T1000 (cell line): Measurements from ENCODE around the gene PCDHGB7.
"Not testable (repeated sequence)": the region's sequence is repeated elsewhere in the genome, so short reads cannot be mapped to it uniquely, and the experiment has no call there.

Experiments
- DNase-seq: peaks from one replicate; lab custom pipeline; 2025; ENCODE audit warnings: mixed read lengths; lab: John Stamatoyannopoulos, UW

PCDHGB7 gene

GRCh38 chr5:141417494-141418172 is at the start of gene PCDHGB7:
Gene PCDHGB7, plus strand, starts transcription at chr5:141417677. Its CDS starts 183 bp downstream, at chr5:141417860.
- not testable (repeated sequence) for DNase-seq

- DNase-seq = no peak
These were observed 47.3 kb upstream of the PCDHGB7 start, which contains the start of gene PCDHGB3 for GRCh38 chr5:141369994-141370848. Gene PCDHGB3, plus strand, starts transcription at chr5:141370242. Its CDS starts 153 bp downstream, at chr5:141370395.

- no peak for DNase-seq
These were observed 45.7 kb upstream of the PCDHGB7 start for GRCh38 chr5:141371572-141372475.

GRCh38 chr5:141373673-141374317 is 43.7 kb upstream of the PCDHGB7 start, which contains the start of gene PCDHGA6:
Gene PCDHGA6, plus strand, starts transcription at chr5:141373891. Its CDS starts 193 bp downstream, at chr5:141374084.
- DNase-seq = no peak

GRCh38 chr5:141374627-141375026 is 42.9 kb upstream of the PCDHGB7 start:
- DNase-seq = no peak

GRCh38 chr5:141375444-141376155 is 41.9 kb upstream of the PCDHGB7 start:
- DNase-seq = not testable (repeated sequence)

GRCh38 chr5:141382469-141383294 is 34.8 kb upstream of the PCDHGB7 start, which contains the start of gene PCDHGA7:
Gene PCDHGA7, plus strand, starts transcription at chr5:141382742. Its CDS starts 158 bp downstream, at chr5:141382900.
- DNase-seq = no peak

- no peak for DNase-seq
These were observed 34.1 kb upstream of the PCDHGB7 start for GRCh38 chr5:141383345-141383744.

- no peak for DNase-seq
These were observed 32.8 kb upstream of the PCDHGB7 start for GRCh38 chr5:141384471-141385267.

GRCh38 chr5:141387557-141388311 is 29.7 kb upstream of the PCDHGB7 start, which contains the start of gene PCDHGB4:
Gene PCDHGB4, plus strand, starts transcription at chr5:141387698. Its CDS starts 187 bp downstream, at chr5:141387885.
- not testable (repeated sequence) for DNase-seq

GRCh38 chr5:141388661-141389060 is 28.8 kb upstream of the PCDHGB7 start:
- DNase-seq = no peak

GRCh38 chr5:141389153-141390042 is 28.1 kb upstream of the PCDHGB7 start:
- DNase-seq = no peak

- no peak for DNase-seq
These were observed 24.9 kb upstream of the PCDHGB7 start, which contains the start of gene PCDHGA8 for GRCh38 chr5:141392429-141393198. Gene PCDHGA8, plus strand, starts transcription at chr5:141392633. Its CDS starts 181 bp downstream, at chr5:141392814.

- DNase-seq = no peak
These were observed 24.2 kb upstream of the PCDHGB7 start for GRCh38 chr5:141393267-141393666.

GRCh38 chr5:141394401-141395187 is 22.9 kb upstream of the PCDHGB7 start:
- not testable (repeated sequence) for DNase-seq
